ENCODE results near the gene LIFR. TPM values are rescaled to one million over a fixed set of nuclear protein-coding genes. Genes with fewer than 3 reads are reported as not detected.
A peak's percentile ranks its signal among the peaks of the same experiment; 100 is the strongest.

Gene LIFR
- total and polyA plus RNA-seq, 4 donors: 39.8 to 179 (median 94.9) TPM

- H3K27ac ChIP-seq (ENCODE audit: low read depth, low read length): no peak overlapping the region
- no peak overlapping the region for H3K4me3 ChIP-seq (ENCODE audit: low read depth, low read length)
- H3K36me3 ChIP-seq (ENCODE audit: control insufficient read depth, insufficient read depth, low read length): no peaks in the 10 kb centered on the region
- H3K27me3 ChIP-seq (ENCODE audit: control insufficient read depth, insufficient read depth, low read length): no peaks in the 10 kb centered on the region
- peak in 2 of 6 donors; percentile 60 to 69 for DNase-seq (ENCODE audit: low read depth in 4 of 6, low spot score in 6 of 6)
- peaks cover 39% of the 10 kb centered on the region for H3K4me1 ChIP-seq (ENCODE audit: control insufficient read depth, insufficient read depth, low read length)
- 78% methylated on average over 4 of the region's 10 CpGs for WGBS (ENCODE audit: insufficient coverage)
- H3K9me3 ChIP-seq (ENCODE audit: control insufficient read depth, insufficient read depth, low read length): no peaks in the 10 kb centered on the region
Observed at GRCh38 chr5:38463634-38464521, 92.6 kb downstream of the LIFR start.

GRCh38 chr5:38462976-38463633 is 93.3 kb downstream of the LIFR start:
- no peak overlapping the region for H3K27ac ChIP-seq (ENCODE audit: low read depth, low read length)
- DNase-seq (ENCODE audit: low read depth in 4 of 6, low spot score in 6 of 6): no peak
- no peaks in the 10 kb centered on the region for H3K27me3 ChIP-seq (ENCODE audit: control insufficient read depth, insufficient read depth, low read length)
- H3K36me3 ChIP-seq (ENCODE audit: control insufficient read depth, insufficient read depth, low read length): no peaks in the 10 kb centered on the region
- H3K4me3 ChIP-seq (ENCODE audit: low read depth, low read length): no peak overlapping the region
- H3K9me3 ChIP-seq (ENCODE audit: control insufficient read depth, insufficient read depth, low read length): no peaks in the 10 kb centered on the region
- WGBS (ENCODE audit: insufficient coverage): 79% methylated on average over 2 of the region's 7 CpGs
- peaks cover 32% of the 10 kb centered on the region for H3K4me1 ChIP-seq (ENCODE audit: control insufficient read depth, insufficient read depth, low read length)

GRCh38 chr5:38458174-38458573 is 98.3 kb downstream of the LIFR start:
- Histone ChIP-seq H3K27ac (ENCODE audit: low read depth, low read length) (no peak overlapping the region), H3K4me3 (ENCODE audit: low read depth, low read length) (no peak overlapping the region), H3K36me3 (ENCODE audit: control insufficient read depth, insufficient read depth, low read length) (no peaks in the 10 kb centered on the region), H3K9me3 (ENCODE audit: control insufficient read depth, insufficient read depth, low read length) (no peaks in the 10 kb centered on the region), H3K27me3 (ENCODE audit: control insufficient read depth, insufficient read depth, low read length) (no peaks in the 10 kb centered on the region), H3K4me1 (ENCODE audit: control insufficient read depth, insufficient read depth, low read length) (peaks cover 7% of the 10 kb centered on the region)
- 93% methylated on average over 8 of the region's 8 CpGs for WGBS (ENCODE audit: insufficient coverage)
- no peak for DNase-seq (ENCODE audit: low read depth in 4 of 6, low spot score in 6 of 6)

- no peak for DNase-seq (ENCODE audit: low read depth in 4 of 6, low spot score in 6 of 6)
- H3K9me3 ChIP-seq (ENCODE audit: control insufficient read depth, insufficient read depth, low read length): no peaks in the 10 kb centered on the region
- no CpG with 5 or more reads among the region's 4 CpGs for WGBS (ENCODE audit: insufficient coverage)
- H3K27me3 ChIP-seq (ENCODE audit: control insufficient read depth, insufficient read depth, low read length): no peaks in the 10 kb centered on the region
- H3K27ac ChIP-seq (ENCODE audit: low read depth, low read length): no peak overlapping the region
- no peaks in the 10 kb centered on the region for H3K36me3 ChIP-seq (ENCODE audit: control insufficient read depth, insufficient read depth, low read length)
- H3K4me3 ChIP-seq (ENCODE audit: low read depth, low read length): no peak overlapping the region
- H3K4me1 ChIP-seq (ENCODE audit: control insufficient read depth, insufficient read depth, low read length): peaks cover 7% of the 10 kb centered on the region
Observed at GRCh38 chr5:38456657-38457399, 99.6 kb downstream of the LIFR start.

- no peak for DNase-seq (ENCODE audit: low read depth in 4 of 6, low spot score in 6 of 6)
- Histone ChIP-seq H3K27ac (ENCODE audit: low read depth, low read length) (no peak overlapping the region), H3K36me3 (ENCODE audit: control insufficient read depth, insufficient read depth, low read length) (no peaks in the 10 kb centered on the region), H3K27me3 (ENCODE audit: control insufficient read depth, insufficient read depth, low read length) (no peaks in the 10 kb centered on the region), H3K4me3 (ENCODE audit: low read depth, low read length) (no peak overlapping the region), H3K9me3 (ENCODE audit: control insufficient read depth, insufficient read depth, low read length) (no peaks in the 10 kb centered on the region), H3K4me1 (ENCODE audit: control insufficient read depth, insufficient read depth, low read length) (peaks cover 7% of the 10 kb centered on the region)
- 76% methylated on average over 3 of the region's 8 CpGs for WGBS (ENCODE audit: insufficient coverage)
Observed at GRCh38 chr5:38455796-38456330, 100.6 kb downstream of the LIFR start.

- Histone ChIP-seq H3K36me3 (ENCODE audit: control insufficient read depth, insufficient read depth, low read length) (no peaks in the 10 kb centered on the region), H3K4me3 (ENCODE audit: low read depth, low read length) (no peak overlapping the region), H3K27me3 (ENCODE audit: control insufficient read depth, insufficient read depth, low read length) (no peaks in the 10 kb centered on the region), H3K4me1 (ENCODE audit: control insufficient read depth, insufficient read depth, low read length) (peaks cover 7% of the 10 kb centered on the region), H3K9me3 (ENCODE audit: control insufficient read depth, insufficient read depth, low read length) (no peaks in the 10 kb centered on the region), H3K27ac (ENCODE audit: low read depth, low read length) (no peak overlapping the region)
- no peak for DNase-seq (ENCODE audit: low read depth in 4 of 6, low spot score in 6 of 6)
- 98% methylated on average over 10 of the region's 11 CpGs for WGBS (ENCODE audit: insufficient coverage)
Observed at GRCh38 chr5:38453921-38454320, 102.5 kb downstream of the LIFR start.

- peaks cover 10% of the 10 kb centered on the region for H3K4me1 ChIP-seq (ENCODE audit: control insufficient read depth, insufficient read depth, low read length)
- 100% methylated on average over 1 of the region's 3 CpGs for WGBS (ENCODE audit: insufficient coverage)
- H3K27me3 ChIP-seq (ENCODE audit: control insufficient read depth, insufficient read depth, low read length): no peaks in the 10 kb centered on the region
- no peak for DNase-seq (ENCODE audit: low read depth in 4 of 6, low spot score in 6 of 6)
- H3K4me3 ChIP-seq (ENCODE audit: low read depth, low read length): no peak overlapping the region
- H3K36me3 ChIP-seq (ENCODE audit: control insufficient read depth, insufficient read depth, low read length): no peaks in the 10 kb centered on the region
- no peak overlapping the region for H3K27ac ChIP-seq (ENCODE audit: low read depth, low read length)
- H3K9me3 ChIP-seq (ENCODE audit: control insufficient read depth, insufficient read depth, low read length): no peaks in the 10 kb centered on the region
Observed at GRCh38 chr5:38453506-38453905, 102.9 kb downstream of the LIFR start.

GRCh38 chr5:38452201-38452600 is 104.2 kb downstream of the LIFR start:
- no peak overlapping the region for H3K4me3 ChIP-seq (ENCODE audit: low read depth, low read length)
- H3K36me3 ChIP-seq (ENCODE audit: control insufficient read depth, insufficient read depth, low read length): no peaks in the 10 kb centered on the region
- 55% methylated on average over 2 of the region's 4 CpGs for WGBS (ENCODE audit: insufficient coverage)
- DNase-seq (ENCODE audit: low read depth in 4 of 6, low spot score in 6 of 6): no peak
- no peak overlapping the region for H3K27ac ChIP-seq (ENCODE audit: low read depth, low read length)
- peaks cover 12% of the 10 kb centered on the region for H3K4me1 ChIP-seq (ENCODE audit: control insufficient read depth, insufficient read depth, low read length)
- no peaks in the 10 kb centered on the region for H3K9me3 ChIP-seq (ENCODE audit: control insufficient read depth, insufficient read depth, low read length)
- no peaks in the 10 kb centered on the region for H3K27me3 ChIP-seq (ENCODE audit: control insufficient read depth, insufficient read depth, low read length)

- Histone ChIP-seq H3K36me3 (ENCODE audit: control insufficient read depth, insufficient read depth, low read length) (no peaks in the 10 kb centered on the region), H3K9me3 (ENCODE audit: control insufficient read depth, insufficient read depth, low read length) (no peaks in the 10 kb centered on the region), H3K4me1 (ENCODE audit: control insufficient read depth, insufficient read depth, low read length) (peaks cover 11% of the 10 kb centered on the region), H3K27me3 (ENCODE audit: control insufficient read depth, insufficient read depth, low read length) (no peaks in the 10 kb centered on the region), H3K27ac (ENCODE audit: low read depth, low read length) (no peak overlapping the region), H3K4me3 (ENCODE audit: low read depth, low read length) (no peak overlapping the region)
- 89% methylated on average over 9 of the region's 9 CpGs for WGBS (ENCODE audit: insufficient coverage)
- no peak for DNase-seq (ENCODE audit: low read depth in 4 of 6, low spot score in 6 of 6)
Observed at GRCh38 chr5:38451074-38451725, 105.2 kb downstream of the LIFR start.
